Thyroid gland (tissue), 4 donors: ENCODE measurements around the gene RAET1E. TPM values are rescaled to one million over a fixed set of nuclear protein-coding genes. Genes with fewer than 3 reads are reported as not detected.

Source experiments
- DNase-seq, 2 donors: peaks; one replicate each; pipeline ENCODE4 v3.0.0-alpha.2; 2019
- H3K27ac ChIP-seq, 3 donors: fragments of 200-600 bp; sonication (generic); 1 replicate in 2 of 3; 2 replicates in 1 of 3; pipeline ENCODE4 v1.5.1; 2016 to 2019; ENCODE audit warnings: mild to moderate bottlenecking in 1 of 3, moderate library complexity in 1 of 3
- H3K27me3 ChIP-seq: fragments of 200-600 bp; sonication (generic); one replicate; pipeline ENCODE4 v1.5.1; 2019
- H3K36me3 ChIP-seq, 2 donors: fragments of 200-600 bp; sonication (generic); one replicate each; pipeline ENCODE4 v1.5.1; 2016 to 2019
- H3K4me1 ChIP-seq, 2 donors: fragments of 200-600 bp; sonication (generic); one replicate each; pipeline ENCODE4 v1.5.1; 2017 to 2019
- H3K4me3 ChIP-seq, 3 donors: fragments of 200-600 bp; sonication (generic); replicated peaks in 1 of 3; 1 replicate in 2 of 3; 2 replicates in 1 of 3; pipeline ENCODE4 v1.5.1; 2016; ENCODE audit warnings: mild to moderate bottlenecking in 1 of 3
- H3K9me3 ChIP-seq: fragments of 200-600 bp; sonication (generic); one replicate; pipeline ENCODE4 v1.5.1; 2017
- POLR2A ChIP-seq, 2 donors: fragments of 450-650 bp; IDR thresholded peaks; one replicate each; pipeline ENCODE4 v1.6.1; 2017; ENCODE audit warnings: antibody characterized with exemption in 2 of 2, mild to moderate bottlenecking in 2 of 2, moderate library complexity in 1 of 2
- WGBS, 2 donors: methylation state at CpG; one replicate each; pipeline ENCODE4 v1.1.5; 2017; 5-methylcytosine and 5-hydroxymethylcytosine counted together
- intact Hi-C: fragments of 100-400 bp; cut with DNase I; formaldehyde crosslinking; loops from one replicate; pipeline ENCODE4 v1.15.1; 2023
- total RNA-seq, 4 donors: library from RNA; depleted of rRNA; stranded (reverse); fragments of >200 nt; gene quantifications; one replicate each; pipeline ENCODE4 v1.2.3, GENCODE V29; 2016
- TF ChIP-seq, protein P1 (sequence below), 6 experiments: fragments of 200-600 bp in 3 of 6; fragments of 450-650 bp in 3 of 6; sonication (generic) in 3 of 6; IDR thresholded peaks; one replicate each; pipeline ENCODE4 v1.5.1; 2016 to 2019; ENCODE audit warnings: antibody characterized with exemption in 6 of 6, mild to moderate bottlenecking in 2 of 6, inconsistent platforms in 1 of 6, moderate library complexity in 1 of 6

Gene RAET1E
- total RNA-seq, 4 donors from 2014 or later = 1.7 TPM; not detected in 3

DNA sequence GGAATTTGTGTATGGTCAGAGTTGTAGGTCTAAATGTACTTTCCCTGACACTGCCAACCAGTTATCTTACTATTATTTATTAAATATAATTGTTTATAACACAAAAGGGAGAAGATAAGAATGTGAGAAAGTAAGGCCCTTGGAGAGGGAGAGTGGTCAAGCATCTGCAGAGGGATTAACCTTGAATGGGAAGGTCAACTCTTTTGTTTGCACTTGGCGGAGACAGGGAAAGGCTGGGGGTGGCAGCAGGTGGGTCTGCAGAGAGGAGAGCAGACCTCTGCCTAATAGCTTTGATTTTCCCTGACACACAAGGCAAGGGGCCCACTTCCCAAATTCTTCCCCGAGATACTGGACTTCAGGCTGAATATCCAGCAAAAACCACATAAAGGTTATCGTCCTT lies 38.0 kb downstream of the RAET1E start:
- intact Hi-C loops = loop anchor here (10.0 kb wide), 1 partner anchor 295 kb away; the partner anchor contains the start of gene GINM1
- no peaks in the 10 kb centered on the region for H3K9me3 ChIP-seq
- H3K4me3 ChIP-seq = no peak overlapping the region
- H3K36me3 ChIP-seq = no peaks in the 10 kb centered on the region
- peaks cover 26 to 42% of the 10 kb centered on the region in 2 donors for H3K4me1 ChIP-seq
- no peak for DNase-seq
- no peaks in the 10 kb centered on the region for H3K27me3 ChIP-seq
- no peak for TF ChIP-seq POLR2A (IDR thresholded peaks at IDR 0.05)
- TF ChIP-seq, protein P1, sequence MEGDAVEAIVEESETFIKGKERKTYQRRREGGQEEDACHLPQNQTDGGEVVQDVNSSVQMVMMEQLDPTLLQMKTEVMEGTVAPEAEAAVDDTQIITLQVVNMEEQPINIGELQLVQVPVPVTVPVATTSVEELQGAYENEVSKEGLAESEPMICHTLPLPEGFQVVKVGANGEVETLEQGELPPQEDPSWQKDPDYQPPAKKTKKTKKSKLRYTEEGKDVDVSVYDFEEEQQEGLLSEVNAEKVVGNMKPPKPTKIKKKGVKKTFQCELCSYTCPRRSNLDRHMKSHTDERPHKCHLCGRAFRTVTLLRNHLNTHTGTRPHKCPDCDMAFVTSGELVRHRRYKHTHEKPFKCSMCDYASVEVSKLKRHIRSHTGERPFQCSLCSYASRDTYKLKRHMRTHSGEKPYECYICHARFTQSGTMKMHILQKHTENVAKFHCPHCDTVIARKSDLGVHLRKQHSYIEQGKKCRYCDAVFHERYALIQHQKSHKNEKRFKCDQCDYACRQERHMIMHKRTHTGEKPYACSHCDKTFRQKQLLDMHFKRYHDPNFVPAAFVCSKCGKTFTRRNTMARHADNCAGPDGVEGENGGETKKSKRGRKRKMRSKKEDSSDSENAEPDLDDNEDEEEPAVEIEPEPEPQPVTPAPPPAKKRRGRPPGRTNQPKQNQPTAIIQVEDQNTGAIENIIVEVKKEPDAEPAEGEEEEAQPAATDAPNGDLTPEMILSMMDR (IDR thresholded peaks at IDR 0.05) = no peak
- peak overlapping the region in 1 of 3 donors; percentile 79 for H3K27ac ChIP-seq
- WGBS, 2 donors = 96 to 98% methylated on average over 3 of the region's 3 CpGs

DNA sequence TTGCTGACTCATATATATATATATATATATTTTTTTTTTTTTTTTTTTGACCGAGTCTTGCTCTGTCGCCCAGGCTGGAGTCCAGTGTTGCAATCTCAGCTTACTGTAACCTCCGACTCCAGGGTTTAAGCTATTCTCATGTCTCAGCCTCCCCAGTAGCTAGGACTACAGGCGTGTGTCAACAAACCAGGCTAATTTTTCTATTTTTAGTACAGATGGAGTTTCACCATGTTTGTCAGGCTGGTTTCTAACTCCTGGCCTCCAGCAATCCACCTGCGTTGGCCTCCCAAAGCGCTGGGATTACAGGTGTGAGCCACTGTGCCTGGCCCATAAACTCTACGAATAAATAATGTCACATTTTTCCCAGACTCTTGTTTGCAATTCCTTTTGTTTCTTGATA lies 38.5 kb downstream of the RAET1E start:
- intact Hi-C loops = no loop called here
- Histone ChIP-seq H3K9me3 (no peaks in the 10 kb centered on the region), H3K27ac (no peak overlapping the region), H3K27me3 (no peaks in the 10 kb centered on the region), H3K36me3 (no peaks in the 10 kb centered on the region), H3K4me3 (no peak overlapping the region), H3K4me1 (peaks cover 30 to 43% of the 10 kb centered on the region in 2 donors)
- DNase-seq = no peak
- no peak for TF ChIP-seq POLR2A (IDR thresholded peaks at IDR 0.05)
- TF ChIP-seq, protein P1 (IDR thresholded peaks at IDR 0.05) = no peak
- WGBS, 2 donors = 90 to 92% methylated on average over 7 of the region's 7 CpGs

DNA sequence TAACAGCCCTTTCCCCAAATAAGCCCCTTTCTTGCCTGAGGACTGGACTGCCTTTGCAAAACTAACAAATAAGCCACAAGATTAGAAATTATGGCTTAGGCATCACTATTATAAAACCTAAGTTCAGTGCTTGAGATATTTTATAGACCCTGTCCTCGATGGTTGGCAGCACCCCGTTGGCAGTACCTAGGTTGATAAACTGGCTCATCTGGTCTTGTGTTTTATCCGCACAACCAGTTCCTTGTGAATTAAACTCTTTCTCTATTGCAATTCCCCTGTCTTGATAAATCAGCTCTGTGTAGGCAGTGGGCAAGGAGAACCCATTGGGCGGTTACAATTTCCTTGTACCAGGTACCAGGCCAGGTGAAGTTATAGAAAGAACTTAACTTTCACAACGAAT lies 40.4 kb downstream of the RAET1E start:
- no peak for DNase-seq
- H3K27ac ChIP-seq = no peak overlapping the region
- H3K9me3 ChIP-seq = no peaks in the 10 kb centered on the region
- H3K4me1 ChIP-seq = peaks cover 31 to 46% of the 10 kb centered on the region in 2 donors
- no peak overlapping the region for H3K4me3 ChIP-seq
- no peaks in the 10 kb centered on the region for H3K36me3 ChIP-seq
- intact Hi-C loops = no loop called here
- WGBS, 2 donors = 87 to 90% methylated on average over 5 of the region's 5 CpGs
- TF ChIP-seq, protein P1 (IDR thresholded peaks at IDR 0.05) = no peak
- no peak for TF ChIP-seq POLR2A (IDR thresholded peaks at IDR 0.05)
- H3K27me3 ChIP-seq = no peaks in the 10 kb centered on the region

DNA sequence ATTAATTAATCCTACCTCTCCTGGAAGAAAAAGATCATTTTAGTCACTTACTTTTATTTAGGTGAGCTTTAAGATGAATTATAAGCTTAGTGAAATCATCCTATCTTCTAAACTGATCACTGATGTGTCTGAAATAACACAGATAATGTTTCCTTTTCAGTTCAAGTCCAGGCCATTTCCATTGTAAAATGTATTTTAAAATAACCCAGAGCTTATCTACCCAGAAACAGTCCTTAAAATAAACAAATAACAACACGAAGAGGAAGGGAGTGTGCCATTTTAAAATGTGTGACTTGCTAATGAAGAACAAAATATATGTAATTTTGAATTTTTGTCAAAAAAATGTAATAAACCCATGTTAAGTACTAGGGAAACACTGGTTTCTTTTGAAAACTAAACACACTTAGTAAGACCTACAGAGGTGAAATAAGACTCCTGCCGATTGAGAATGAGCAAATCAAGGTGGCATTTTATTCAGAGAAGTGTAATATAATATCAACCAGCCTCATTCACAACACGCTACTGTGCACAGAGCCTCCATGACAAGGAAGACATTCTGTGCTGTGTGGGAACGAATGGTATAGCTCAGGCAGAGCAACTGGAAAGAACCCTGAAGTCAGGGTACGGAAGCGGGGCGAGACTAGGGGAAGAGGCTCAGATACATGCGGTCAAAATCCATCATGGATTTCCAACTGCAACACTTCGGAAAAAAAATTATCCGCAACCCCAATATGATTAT lies 41.5 kb downstream of the RAET1E start:
- Histone ChIP-seq H3K36me3 (no peaks in the 10 kb centered on the region), H3K27ac (peak overlapping the region in 1 of 3 donors; percentile 11), H3K4me1 (peaks cover 26 to 47% of the 10 kb centered on the region in 2 donors), H3K27me3 (no peaks in the 10 kb centered on the region), H3K9me3 (no peaks in the 10 kb centered on the region), H3K4me3 (no peak overlapping the region)
- intact Hi-C loops = no loop called here
- no peak for DNase-seq
- TF ChIP-seq, protein P1 (IDR thresholded peaks at IDR 0.05) = no peak
- 87 to 88% methylated on average over 10 of the region's 10 CpGs for WGBS, 2 donors

DNA sequence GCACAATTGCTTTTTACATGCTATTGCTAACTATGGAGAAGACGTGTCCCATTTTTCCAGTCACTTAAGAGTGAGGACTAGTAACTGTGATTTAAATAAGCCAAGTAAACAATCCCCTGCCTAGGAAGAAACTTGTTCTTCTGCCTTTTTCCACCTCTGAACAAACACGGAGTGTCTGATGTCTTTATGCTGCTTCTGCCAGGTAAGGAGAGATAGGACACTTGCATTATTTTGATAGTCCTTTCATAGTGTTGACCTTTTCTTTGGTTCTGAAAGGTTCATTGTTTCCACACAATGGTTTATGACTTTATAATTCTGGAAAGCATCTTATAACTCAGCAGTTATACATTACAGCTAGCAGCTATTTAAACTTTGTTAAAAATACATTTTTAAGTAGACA lies 42.2 kb downstream of the RAET1E start:
- no peak for DNase-seq
- Histone ChIP-seq H3K4me3 (no peak overlapping the region), H3K27me3 (no peaks in the 10 kb centered on the region), H3K9me3 (no peaks in the 10 kb centered on the region), H3K4me1 (peaks cover 20 to 43% of the 10 kb centered on the region in 2 donors), H3K36me3 (no peaks in the 10 kb centered on the region), H3K27ac (peak overlapping the region in 1 of 3 donors; percentile 18)
- no peak for TF ChIP-seq POLR2A (IDR thresholded peaks at IDR 0.05)
- TF ChIP-seq, protein P1 (IDR thresholded peaks at IDR 0.05) = no peak
- WGBS, 2 donors = 51 to 54% methylated on average over 2 of the region's 2 CpGs
- intact Hi-C loops = no loop called here
